CD4-positive, alpha-beta memory T cell (primary cell): ENCODE data around the gene LRRC52. TPM values are rescaled to one million over a fixed set of nuclear protein-coding genes. Genes with fewer than 3 reads are reported as not detected.

Source experiments
- CTCF ChIA-PET: fragments of 350-600 bp; sonication (Branson Sonifier 250); formaldehyde crosslinking; loops from one replicate; lab custom pipeline; 2021; ENCODE audit warnings: inconsistent platforms; ENCODE audit not compliant: partially characterized antibody; lab: Charles Lee
- POLR2A ChIA-PET: fragments of 350-600 bp; sonication (Branson Sonifier 250); formaldehyde crosslinking; loops from one replicate; lab custom pipeline; 2021; ENCODE audit not compliant: partially characterized antibody; lab: Charles Lee
- DNase-seq, 5 donors: peaks; one replicate each; pipeline versions ENCODE4 v3.0.0 to v3.0.0-alpha.2; 2020 to 2022; ENCODE audit warnings: mixed read lengths in 1 of 5
- H3K27ac ChIP-seq: one replicate; pipeline ENCODE4 v1.7.0; 2013; ENCODE audit warnings: low read depth, low read length
- H3K27me3 ChIP-seq: 2 replicates; pipeline ENCODE4 v1.7.0; 2013; ENCODE audit warnings: mild to moderate bottlenecking, low read length, moderate library complexity; ENCODE audit not compliant: insufficient read depth
- H3K36me3 ChIP-seq: 2 replicates; pipeline ENCODE4 v1.7.0; 2013; ENCODE audit warnings: mild to moderate bottlenecking, low read length, moderate library complexity; ENCODE audit not compliant: insufficient read depth
- H3K4me1 ChIP-seq: 2 replicates; pipeline ENCODE4 v1.7.0; 2013; ENCODE audit warnings: mild to moderate bottlenecking, low read length, moderate library complexity; ENCODE audit not compliant: insufficient read depth
- H3K4me3 ChIP-seq, 2 donors: one replicate each; pipeline ENCODE4 v1.7.0; 2013; ENCODE audit warnings: low read length in 2 of 2, mild to moderate bottlenecking in 1 of 2
- H3K9me3 ChIP-seq, 2 donors: one replicate each; pipeline ENCODE4 v1.7.0; 2013; ENCODE audit warnings: low read length in 2 of 2, control low read depth in 1 of 2; ENCODE audit not compliant: control insufficient read depth in 1 of 2
- H3K27ac Mint-ChIP-seq, 7 donors: one replicate each; pipeline ENCODE4 v1.8.0; 2020 to 2021; ENCODE audit warnings: mixed read lengths in 7 of 7, mild to moderate bottlenecking in 6 of 7, inconsistent platforms in 3 of 7, moderate library complexity in 3 of 7
- H3K27me3 Mint-ChIP-seq, 2 donors: one replicate each; pipeline ENCODE4 v1.8.0; 2020 to 2021; ENCODE audit warnings: mixed read lengths in 2 of 2
- H3K36me3 Mint-ChIP-seq, 2 donors: one replicate each; pipeline ENCODE4 v1.8.0; 2020 to 2021; ENCODE audit warnings: mixed read lengths in 2 of 2, inconsistent platforms in 1 of 2, mild to moderate bottlenecking in 1 of 2
- H3K4me1 Mint-ChIP-seq, 4 donors: one replicate each; pipeline ENCODE4 v1.8.0; 2020 to 2021; ENCODE audit warnings: mixed read lengths in 4 of 4, mild to moderate bottlenecking in 1 of 4
- H3K4me3 Mint-ChIP-seq, 8 donors: one replicate each; pipeline ENCODE4 v1.8.0; 2020 to 2021; ENCODE audit warnings: mixed read lengths in 8 of 8, mild to moderate bottlenecking in 7 of 8, moderate library complexity in 6 of 8, inconsistent platforms in 3 of 8
- H3K9me3 Mint-ChIP-seq, 8 donors: one replicate each; pipeline ENCODE4 v1.8.0; 2020 to 2021; ENCODE audit warnings: mixed read lengths in 8 of 8, mild to moderate bottlenecking in 5 of 8, inconsistent platforms in 3 of 8, moderate library complexity in 1 of 8
- intact Hi-C: fragments of 100-400 bp; cut with micrococcal nuclease; formaldehyde crosslinking; loops from one replicate; pipeline ENCODE4 v1.15.1; 2023
- polyA plus RNA-seq, 2 donors: library from polyadenylated mRNA; unstranded; fragments of 300-500 nt; fragmentation: Illumina TruSeq; gene quantifications; one replicate each; pipeline ENCODE4 v1.2.3, GENCODE V29; 2021
- total RNA-seq, 2 experiments: library from RNA; stranded (reverse); gene quantifications; one replicate each; pipeline ENCODE4 v1.2.3, GENCODE V29; 2021

The LRRC52 gene
- total and polyA plus RNA-seq, 4 experiments from 2014 or later: not detected

- peaks cover 4 to 5% of the 10 kb centered on the region in 2 donors for H3K36me3 Mint-ChIP-seq
- Histone ChIP-seq H3K27me3 (no peaks in the 10 kb centered on the region), H3K27ac (no peak overlapping the region), H3K4me3 (no peak overlapping the region), H3K4me1 (no peaks in the 10 kb centered on the region), H3K36me3 (no peaks in the 10 kb centered on the region), H3K9me3 (no peaks in the 10 kb centered on the region)
- no peak for DNase-seq
- intact Hi-C loops: no loop called here
- POLR2A ChIA-PET: no interaction called here
- no peaks in the 10 kb centered on the region for H3K4me1 Mint-ChIP-seq
- no peak overlapping the region for H3K4me3 Mint-ChIP-seq
- H3K9me3 Mint-ChIP-seq: peaks cover 0 to 24% (median 20%) of the 10 kb centered on the region in 8 donors
- H3K27me3 Mint-ChIP-seq: peaks cover 26 to 33% of the 10 kb centered on the region in 2 donors
- CTCF ChIA-PET: no interaction called here
- no peak overlapping the region for H3K27ac Mint-ChIP-seq
Measured at GRCh38 chr1:165525708-165526107, 18.1 kb upstream of the LRRC52 start.

- H3K4me1 Mint-ChIP-seq: no peaks in the 10 kb centered on the region
- DNase-seq: no peak
- Histone ChIP-seq H3K36me3 (no peaks in the 10 kb centered on the region), H3K27me3 (no peaks in the 10 kb centered on the region), H3K27ac (no peak overlapping the region), H3K4me3 (no peak overlapping the region), H3K4me1 (no peaks in the 10 kb centered on the region), H3K9me3 (no peaks in the 10 kb centered on the region)
- H3K36me3 Mint-ChIP-seq: peaks cover 0 to under 1% of the 10 kb centered on the region in 2 donors
- peaks cover 26 to 37% of the 10 kb centered on the region in 2 donors for H3K27me3 Mint-ChIP-seq
- intact Hi-C loops: no loop called here
- CTCF ChIA-PET: no interaction called here
- POLR2A ChIA-PET: no interaction called here
- no peak overlapping the region for H3K27ac Mint-ChIP-seq
- H3K4me3 Mint-ChIP-seq: no peak overlapping the region
- H3K9me3 Mint-ChIP-seq: peaks cover 0 to 7% (median 5%) of the 10 kb centered on the region in 8 donors
Measured at GRCh38 chr1:165527251-165528007, 16.4 kb upstream of the LRRC52 start.

- Histone ChIP-seq H3K4me1 (no peaks in the 10 kb centered on the region), H3K27me3 (peaks cover 4% of the 10 kb centered on the region), H3K27ac (no peak overlapping the region), H3K4me3 (no peak overlapping the region), H3K9me3 (no peaks in the 10 kb centered on the region), H3K36me3 (no peaks in the 10 kb centered on the region)
- CTCF ChIA-PET: no interaction called here
- Mint-ChIP-seq H3K36me3 (no peaks in the 10 kb centered on the region), H3K4me3 (no peak overlapping the region), H3K27ac (no peak overlapping the region), H3K27me3 (peaks cover 18 to 20% of the 10 kb centered on the region in 2 donors), H3K4me1 (no peaks in the 10 kb centered on the region), H3K9me3 (peaks cover 0 to 2% (median 0%) of the 10 kb centered on the region in 8 donors)
- DNase-seq: no peak
- intact Hi-C loops: no loop called here
- POLR2A ChIA-PET: no interaction called here
Measured at GRCh38 chr1:165531021-165531420, 12.8 kb upstream of the LRRC52 start.

GRCh38 chr1:165532053-165532452, 11.7 kb upstream of the LRRC52 start:
- peaks cover 0 to 3% (median 0%) of the 10 kb centered on the region in 8 donors for H3K9me3 Mint-ChIP-seq
- DNase-seq: no peak
- H3K27me3 Mint-ChIP-seq: peaks cover 16 to 18% of the 10 kb centered on the region in 2 donors
- intact Hi-C loops: no loop called here
- H3K4me3 Mint-ChIP-seq: no peak overlapping the region
- peaks cover 4% of the 10 kb centered on the region for H3K27me3 ChIP-seq
- ChIA-PET POLR2A (no interaction called here), CTCF (no interaction called here)
- no peaks in the 10 kb centered on the region for H3K4me1 ChIP-seq
- no peaks in the 10 kb centered on the region for H3K4me1 Mint-ChIP-seq
- H3K36me3 ChIP-seq: no peaks in the 10 kb centered on the region
- H3K9me3 ChIP-seq: no peaks in the 10 kb centered on the region
- no peaks in the 10 kb centered on the region for H3K36me3 Mint-ChIP-seq
- H3K27ac ChIP-seq: no peak overlapping the region
- H3K4me3 ChIP-seq: no peak overlapping the region
- H3K27ac Mint-ChIP-seq: no peak overlapping the region

GRCh38 chr1:165533254-165533653, 10.5 kb upstream of the LRRC52 start:
- Histone ChIP-seq H3K27ac (no peak overlapping the region), H3K4me3 (no peak overlapping the region), H3K27me3 (peaks cover 4% of the 10 kb centered on the region), H3K9me3 (no peaks in the 10 kb centered on the region), H3K36me3 (no peaks in the 10 kb centered on the region), H3K4me1 (no peaks in the 10 kb centered on the region)
- no peaks in the 10 kb centered on the region for H3K4me1 Mint-ChIP-seq
- DNase-seq: no peak
- H3K9me3 Mint-ChIP-seq: peaks cover 0 to 4% (median 0%) of the 10 kb centered on the region in 8 donors
- no peaks in the 10 kb centered on the region for H3K36me3 Mint-ChIP-seq
- no peak overlapping the region for H3K4me3 Mint-ChIP-seq
- intact Hi-C loops: no loop called here
- ChIA-PET CTCF (interaction anchor here (1.1 kb wide), 1 partner anchor 13 kb away, joined by 3 read pairs; no protein-coding TSS in a partner anchor), POLR2A (no interaction called here)
- peaks cover 11 to 14% of the 10 kb centered on the region in 2 donors for H3K27me3 Mint-ChIP-seq
- H3K27ac Mint-ChIP-seq: no peak overlapping the region

- H3K4me3 ChIP-seq: no peak overlapping the region
- intact Hi-C loops: no loop called here
- Mint-ChIP-seq H3K4me3 (no peak overlapping the region), H3K4me1 (no peaks in the 10 kb centered on the region), H3K27me3 (peaks cover 14 to 17% of the 10 kb centered on the region in 2 donors), H3K9me3 (peaks cover 0 to 4% (median 0%) of the 10 kb centered on the region in 8 donors), H3K27ac (no peak overlapping the region), H3K36me3 (no peaks in the 10 kb centered on the region)
- no peaks in the 10 kb centered on the region for H3K36me3 ChIP-seq
- no peak for DNase-seq
- no peaks in the 10 kb centered on the region for H3K9me3 ChIP-seq
- no peaks in the 10 kb centered on the region for H3K4me1 ChIP-seq
- no peak overlapping the region for H3K27ac ChIP-seq
- ChIA-PET CTCF (no interaction called here), POLR2A (no interaction called here)
- peaks cover 4% of the 10 kb centered on the region for H3K27me3 ChIP-seq
Measured at GRCh38 chr1:165536016-165536415, 7.8 kb upstream of the LRRC52 start.

- Histone ChIP-seq H3K36me3 (no peaks in the 10 kb centered on the region), H3K27ac (no peak overlapping the region), H3K4me1 (no peaks in the 10 kb centered on the region), H3K9me3 (no peaks in the 10 kb centered on the region), H3K4me3 (no peak overlapping the region), H3K27me3 (peaks cover 4% of the 10 kb centered on the region)
- ChIA-PET CTCF (no interaction called here), POLR2A (no interaction called here)
- no peak overlapping the region for H3K27ac Mint-ChIP-seq
- H3K36me3 Mint-ChIP-seq: no peaks in the 10 kb centered on the region
- no peaks in the 10 kb centered on the region for H3K4me1 Mint-ChIP-seq
- peaks cover 0 to 4% (median 0%) of the 10 kb centered on the region in 8 donors for H3K9me3 Mint-ChIP-seq
- intact Hi-C loops: no loop called here
- peaks cover 14 to 22% of the 10 kb centered on the region in 2 donors for H3K27me3 Mint-ChIP-seq
- no peak for DNase-seq
- no peak overlapping the region for H3K4me3 Mint-ChIP-seq
Measured at GRCh38 chr1:165537356-165538109, 6.3 kb upstream of the LRRC52 start.
